ENCODE results near the gene WWC2. TPM values are rescaled to one million over a fixed set of nuclear protein-coding genes. Genes with fewer than 3 reads are reported as not detected.

The WWC2 gene
- total RNA-seq, 1 donor, result 35.1 TPM

DNA sequence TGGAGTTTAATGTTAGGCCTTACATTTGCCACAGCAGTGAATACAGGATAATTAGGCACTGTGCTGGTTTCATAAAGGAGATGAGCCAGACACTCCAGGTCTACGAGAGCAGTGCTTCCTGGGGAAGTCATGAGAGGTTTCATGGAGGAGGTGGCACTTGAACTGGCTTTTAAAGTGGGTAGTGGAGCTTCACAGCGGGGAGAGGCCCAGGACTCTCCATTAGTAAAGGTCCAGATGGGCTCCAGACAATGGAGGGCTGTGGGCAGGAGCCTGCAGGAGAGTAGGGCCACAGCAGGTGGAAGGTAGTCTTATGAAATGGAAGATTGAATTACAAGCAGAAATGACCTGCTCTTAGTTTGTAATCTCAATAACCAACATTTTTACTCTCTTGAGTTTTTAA, 192.0 kb downstream of the WWC2 start:
- Histone ChIP-seq H3K79me2 (ENCODE audit: insufficient read depth, low read length) (no peaks in the 10 kb centered on the region), H3K36me3 (ENCODE audit: insufficient read depth, low read length) (peaks cover 55% of the 10 kb centered on the region), H3K4me2 (ENCODE audit: insufficient read depth, low read length) (no peak overlapping the region), H3K4me1 (ENCODE audit: insufficient read depth, low read length) (no peaks in the 10 kb centered on the region), H3K27me3 (ENCODE audit: insufficient read depth, low read length) (no peaks in the 10 kb centered on the region), H2AFZ (ENCODE audit: low read length) (no peak overlapping the region), H3K27ac (ENCODE audit: low read depth, low read length) (no peak overlapping the region), H4K20me1 (ENCODE audit: insufficient read depth, low read length) (no peaks in the 10 kb centered on the region), H3K9me3 (ENCODE audit: low read depth, low read length) (no peaks in the 10 kb centered on the region), H3K4me3 (ENCODE audit: insufficient read depth, low read length) (no peak overlapping the region)
- DNase-seq (ENCODE audit: insufficient read length, low spot score, missing footprints), result no peak
- TF ChIP-seq, protein P1, sequence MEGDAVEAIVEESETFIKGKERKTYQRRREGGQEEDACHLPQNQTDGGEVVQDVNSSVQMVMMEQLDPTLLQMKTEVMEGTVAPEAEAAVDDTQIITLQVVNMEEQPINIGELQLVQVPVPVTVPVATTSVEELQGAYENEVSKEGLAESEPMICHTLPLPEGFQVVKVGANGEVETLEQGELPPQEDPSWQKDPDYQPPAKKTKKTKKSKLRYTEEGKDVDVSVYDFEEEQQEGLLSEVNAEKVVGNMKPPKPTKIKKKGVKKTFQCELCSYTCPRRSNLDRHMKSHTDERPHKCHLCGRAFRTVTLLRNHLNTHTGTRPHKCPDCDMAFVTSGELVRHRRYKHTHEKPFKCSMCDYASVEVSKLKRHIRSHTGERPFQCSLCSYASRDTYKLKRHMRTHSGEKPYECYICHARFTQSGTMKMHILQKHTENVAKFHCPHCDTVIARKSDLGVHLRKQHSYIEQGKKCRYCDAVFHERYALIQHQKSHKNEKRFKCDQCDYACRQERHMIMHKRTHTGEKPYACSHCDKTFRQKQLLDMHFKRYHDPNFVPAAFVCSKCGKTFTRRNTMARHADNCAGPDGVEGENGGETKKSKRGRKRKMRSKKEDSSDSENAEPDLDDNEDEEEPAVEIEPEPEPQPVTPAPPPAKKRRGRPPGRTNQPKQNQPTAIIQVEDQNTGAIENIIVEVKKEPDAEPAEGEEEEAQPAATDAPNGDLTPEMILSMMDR (IDR thresholded peaks at IDR 0.05; ENCODE audit: extremely low read depth, low read depth, low read length), result no peak

DNA sequence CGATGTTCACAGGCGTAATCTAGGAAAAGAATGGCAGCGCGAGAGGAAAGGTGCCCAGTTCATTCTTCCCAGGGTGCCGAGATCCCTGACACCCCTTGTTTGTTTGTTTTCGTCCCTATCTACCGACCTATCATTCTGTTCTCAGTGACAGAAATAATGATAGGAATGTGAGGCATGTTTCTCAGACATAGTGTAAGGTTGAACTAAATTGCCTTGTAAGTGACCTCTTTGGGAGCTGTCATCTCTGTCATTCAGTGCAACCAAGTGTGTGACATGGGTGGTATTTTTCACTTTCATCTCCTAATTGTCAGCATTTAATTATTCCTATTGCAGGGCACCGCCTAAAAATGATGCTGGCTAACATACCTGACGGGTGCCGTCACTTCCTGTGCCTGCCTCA, 196.7 kb downstream of the WWC2 start:
- no peak overlapping the region for H3K27ac ChIP-seq (ENCODE audit: low read depth, low read length)
- H4K20me1 ChIP-seq (ENCODE audit: insufficient read depth, low read length), result no peaks in the 10 kb centered on the region
- H3K36me3 ChIP-seq (ENCODE audit: insufficient read depth, low read length), result peaks cover 37% of the 10 kb centered on the region
- no peaks in the 10 kb centered on the region for H3K27me3 ChIP-seq (ENCODE audit: insufficient read depth, low read length)
- H2AFZ ChIP-seq (ENCODE audit: low read length), result no peak overlapping the region
- no peak overlapping the region for H3K4me3 ChIP-seq (ENCODE audit: insufficient read depth, low read length)
- H3K79me2 ChIP-seq (ENCODE audit: insufficient read depth, low read length), result no peaks in the 10 kb centered on the region
- no peaks in the 10 kb centered on the region for H3K4me1 ChIP-seq (ENCODE audit: insufficient read depth, low read length)
- DNase-seq (ENCODE audit: insufficient read length, low spot score, missing footprints), result no peak
- no peak overlapping the region for H3K4me2 ChIP-seq (ENCODE audit: insufficient read depth, low read length)
- TF ChIP-seq, protein P1 (IDR thresholded peaks at IDR 0.05; ENCODE audit: extremely low read depth, low read depth, low read length), result no peak
- no peaks in the 10 kb centered on the region for H3K9me3 ChIP-seq (ENCODE audit: low read depth, low read length)

DNA sequence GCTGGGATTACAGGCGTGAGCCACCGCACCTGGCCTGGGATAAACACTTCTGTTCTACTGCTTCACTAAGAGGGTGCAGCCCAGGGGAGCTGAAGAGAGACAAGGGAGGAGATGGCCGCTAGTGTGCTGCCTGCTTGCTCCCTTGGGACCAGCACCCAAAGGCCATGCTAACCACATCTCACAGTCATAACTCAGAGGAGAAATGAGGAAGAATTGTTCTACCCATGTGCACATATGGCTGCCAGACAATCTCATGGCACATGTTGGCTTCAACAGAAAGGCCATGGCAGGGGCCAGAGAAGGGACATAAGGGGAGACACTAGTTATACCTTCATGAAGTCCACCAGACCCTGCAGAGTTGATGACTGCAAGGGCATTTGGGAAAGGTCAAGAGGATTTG, 198.6 kb downstream of the WWC2 start:
- no peak overlapping the region for H2AFZ ChIP-seq (ENCODE audit: low read length)
- no peaks in the 10 kb centered on the region for H3K27me3 ChIP-seq (ENCODE audit: insufficient read depth, low read length)
- no peak overlapping the region for H3K4me3 ChIP-seq (ENCODE audit: insufficient read depth, low read length)
- TF ChIP-seq, protein P1 (IDR thresholded peaks at IDR 0.05; ENCODE audit: extremely low read depth, low read depth, low read length), result no peak
- no peaks in the 10 kb centered on the region for H4K20me1 ChIP-seq (ENCODE audit: insufficient read depth, low read length)
- H3K4me2 ChIP-seq (ENCODE audit: insufficient read depth, low read length), result no peak overlapping the region
- no peak for DNase-seq (ENCODE audit: insufficient read length, low spot score, missing footprints)
- no peak overlapping the region for H3K27ac ChIP-seq (ENCODE audit: low read depth, low read length)
- no peaks in the 10 kb centered on the region for H3K79me2 ChIP-seq (ENCODE audit: insufficient read depth, low read length)
- no peaks in the 10 kb centered on the region for H3K9me3 ChIP-seq (ENCODE audit: low read depth, low read length)
- peaks cover 33% of the 10 kb centered on the region for H3K36me3 ChIP-seq (ENCODE audit: insufficient read depth, low read length)
- H3K4me1 ChIP-seq (ENCODE audit: insufficient read depth, low read length), result no peaks in the 10 kb centered on the region

DNA sequence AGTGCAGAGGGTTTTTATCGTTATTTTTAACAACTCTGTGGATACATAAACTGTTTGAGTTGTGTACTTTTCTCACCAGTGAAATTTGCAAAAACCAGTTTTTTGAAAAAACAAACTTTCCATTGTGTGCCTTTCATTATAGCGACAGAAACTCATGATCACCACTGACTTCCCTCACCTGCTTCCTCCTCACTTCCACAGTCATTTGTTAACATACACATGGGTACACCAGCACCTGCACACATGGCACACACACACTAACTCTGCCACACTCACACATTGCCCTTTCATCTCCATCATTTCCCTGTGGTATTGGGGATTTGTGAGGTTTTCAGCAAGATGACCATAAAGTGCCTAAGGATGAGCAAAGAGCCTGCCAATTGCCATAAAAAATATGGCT, 200.4 kb downstream of the WWC2 start:
- no peaks in the 10 kb centered on the region for H3K4me1 ChIP-seq (ENCODE audit: insufficient read depth, low read length)
- H3K4me3 ChIP-seq (ENCODE audit: insufficient read depth, low read length), result no peak overlapping the region
- TF ChIP-seq, protein P1 (IDR thresholded peaks at IDR 0.05; ENCODE audit: extremely low read depth, low read depth, low read length), result no peak

More for the DNA sequence above, 200.4 kb downstream of the WWC2 start:
- DNase-seq (ENCODE audit: insufficient read length, low spot score, missing footprints), result no peak
- Histone ChIP-seq H2AFZ (ENCODE audit: low read length) (no peak overlapping the region), H3K4me2 (ENCODE audit: insufficient read depth, low read length) (no peak overlapping the region), H3K79me2 (ENCODE audit: insufficient read depth, low read length) (no peaks in the 10 kb centered on the region), H3K27me3 (ENCODE audit: insufficient read depth, low read length) (no peaks in the 10 kb centered on the region), H3K9me3 (ENCODE audit: low read depth, low read length) (no peaks in the 10 kb centered on the region), H3K27ac (ENCODE audit: low read depth, low read length) (no peak overlapping the region), H4K20me1 (ENCODE audit: insufficient read depth, low read length) (no peaks in the 10 kb centered on the region), H3K36me3 (ENCODE audit: insufficient read depth, low read length) (peaks cover 33% of the 10 kb centered on the region)

All from osteoblast (primary cell).